Measurements from ENCODE around the gene PRKCD. TPM values are rescaled to one million over a fixed set of nuclear protein-coding genes. Genes with fewer than 3 reads are reported as not detected.

The PRKCD gene
- total and polyA plus RNA-seq, 2 of the 4 experiments (the other 2 are of a cell fraction), result 4.3 to 19.0 TPM

GRCh38 chr3:53149006-53149690, 11.9 kb upstream of the PRKCD start:
- H4K91ac ChIP-seq (ENCODE audit: insufficient read depth, low read depth, low read length), result no peak overlapping the region
- ChIA-PET POLR2A (ENCODE audit: unreplicated experiment) (no interaction called here), CTCF (no interaction called here)
- H2BK15ac ChIP-seq (ENCODE audit: low read depth, low read length), result no peak overlapping the region
- no peak overlapping the region for H3K4ac ChIP-seq (ENCODE audit: low read depth, low read length)
- dilution Hi-C loops (cut with HindIII; ENCODE audit: low sequenced_read_pairs, unreplicated experiment) (no loop called here), intact Hi-C loops (cut with micrococcal nuclease) (no loop called here), in situ Hi-C loops (cut with MboI; ENCODE audit: low sequenced_read_pairs) (no loop called here)
- TF ChIP-seq RAD21 (IDR thresholded peaks at IDR 0.05; ENCODE audit: low read length), result no peak
- TF ChIP-seq USF2 (IDR thresholded peaks at IDR 0.05; ENCODE audit: low read depth, low read length), result no peak
- no peak for TF ChIP-seq CHD1 (IDR thresholded peaks at IDR 0.05; ENCODE audit: low read depth, low read length)
- no peak for TF ChIP-seq NFE2L2 (IDR thresholded peaks at IDR 0.05; ENCODE audit: low read depth, low read length)
- TF ChIP-seq, protein P1, sequence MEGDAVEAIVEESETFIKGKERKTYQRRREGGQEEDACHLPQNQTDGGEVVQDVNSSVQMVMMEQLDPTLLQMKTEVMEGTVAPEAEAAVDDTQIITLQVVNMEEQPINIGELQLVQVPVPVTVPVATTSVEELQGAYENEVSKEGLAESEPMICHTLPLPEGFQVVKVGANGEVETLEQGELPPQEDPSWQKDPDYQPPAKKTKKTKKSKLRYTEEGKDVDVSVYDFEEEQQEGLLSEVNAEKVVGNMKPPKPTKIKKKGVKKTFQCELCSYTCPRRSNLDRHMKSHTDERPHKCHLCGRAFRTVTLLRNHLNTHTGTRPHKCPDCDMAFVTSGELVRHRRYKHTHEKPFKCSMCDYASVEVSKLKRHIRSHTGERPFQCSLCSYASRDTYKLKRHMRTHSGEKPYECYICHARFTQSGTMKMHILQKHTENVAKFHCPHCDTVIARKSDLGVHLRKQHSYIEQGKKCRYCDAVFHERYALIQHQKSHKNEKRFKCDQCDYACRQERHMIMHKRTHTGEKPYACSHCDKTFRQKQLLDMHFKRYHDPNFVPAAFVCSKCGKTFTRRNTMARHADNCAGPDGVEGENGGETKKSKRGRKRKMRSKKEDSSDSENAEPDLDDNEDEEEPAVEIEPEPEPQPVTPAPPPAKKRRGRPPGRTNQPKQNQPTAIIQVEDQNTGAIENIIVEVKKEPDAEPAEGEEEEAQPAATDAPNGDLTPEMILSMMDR (conservative IDR thresholded peaks at IDR 0.05; ENCODE audit: low read depth, low read length), result no peak
- TF ChIP-seq RCOR1 (IDR thresholded peaks at IDR 0.05; ENCODE audit: insufficient replicate concordance, low read length), result no peak
- no peak for TF ChIP-seq FOS (IDR thresholded peaks at IDR 0.05; ENCODE audit: low read depth, low read length)
- TF ChIP-seq CEBPB (IDR thresholded peaks at IDR 0.05; ENCODE audit: low read depth, low read length), result no peak
- no peak for TF ChIP-seq MAZ (IDR thresholded peaks at IDR 0.05; ENCODE audit: borderline replicate concordance, low read depth, low read length)
- no peak for TF ChIP-seq MXI1 (IDR thresholded peaks at IDR 0.05; ENCODE audit: borderline replicate concordance, low read depth, low read length)
- no peak for TF ChIP-seq SMC3 (IDR thresholded peaks at IDR 0.05; ENCODE audit: low read depth, low read length)
- no peak for TF ChIP-seq RFX5 (IDR thresholded peaks at IDR 0.05; ENCODE audit: low read depth, low read length)
- TF ChIP-seq ELK1 (IDR thresholded peaks at IDR 0.05; ENCODE audit: borderline replicate concordance, low read depth, low read length), result no peak
- TF ChIP-seq MAFK (IDR thresholded peaks at IDR 0.05; ENCODE audit: low read depth, low read length), result no peak
- no peak for TF ChIP-seq BHLHE40 (IDR thresholded peaks at IDR 0.05; ENCODE audit: low read depth, low read length)
- H3K4me2 ChIP-seq (ENCODE audit: low read depth, low read length), result no peak overlapping the region
- H2BK5ac ChIP-seq (ENCODE audit: low read depth, low read length, poor library complexity, severe bottlenecking), result no peak overlapping the region
- H2AFZ ChIP-seq (replicated peaks; ENCODE audit: low read length, poor library complexity), result no peak overlapping the region
- H2BK20ac ChIP-seq (ENCODE audit: low read depth, low read length), result no peak overlapping the region
- no peak for ATAC-seq (ENCODE audit: low read depth)
- no peak overlapping the region for H3K9ac ChIP-seq (ENCODE audit: low read depth, low read length)
- H4K8ac ChIP-seq (ENCODE audit: low read depth in 2 of 2, low read length in 2 of 2), result no peak overlapping the region
- H3K4me3 ChIP-seq (ENCODE audit: insufficient read depth, low read depth, low read length), result no peak overlapping the region
- no peaks in the 10 kb centered on the region for H4K20me1 ChIP-seq (ENCODE audit: insufficient read depth, low read length)
- WGBS, 2 experiments (ENCODE audit: extremely low coverage in 2 of 2, insufficient read length in 1 of 2), result 40% methylated on average over 1 of the region's 13 CpGs; no CpG with 5 or more reads in 1 of the 2 experiments
- no peaks in the 10 kb centered on the region for H3K9me1 ChIP-seq (ENCODE audit: insufficient read depth, low read length)
- H2BK120ac ChIP-seq (ENCODE audit: low read depth, low read length), result no peak overlapping the region
- BruUV-seq (replicated peaks), result no TSS peak
- no peak overlapping the region for H3K18ac ChIP-seq (ENCODE audit: low read depth, low read length)
- H3K14ac ChIP-seq (replicated peaks; ENCODE audit: low read depth, low read length), result no peak overlapping the region
- H3K27ac ChIP-seq (ENCODE audit: insufficient read depth, low read length), result no peak overlapping the region
- no peak for DNase-seq
- no peaks in the 10 kb centered on the region for H3K36me3 ChIP-seq (ENCODE audit: control insufficient read depth, insufficient read depth, low read length)
- H3K9me3 ChIP-seq (ENCODE audit: control insufficient read depth, insufficient read depth, low read length), result no peaks in the 10 kb centered on the region
- no peak overlapping the region for H3K56ac ChIP-seq (ENCODE audit: extremely low read depth, insufficient read depth, low read length)
- no peaks in the 10 kb centered on the region for H3K79me1 ChIP-seq (ENCODE audit: low read depth in 1 of 2, low read length in 2 of 2)
- no peak overlapping the region for H2AK9ac ChIP-seq (replicated peaks; ENCODE audit: low read depth, low read length, poor library complexity)
- H3K27me3 ChIP-seq (ENCODE audit: control insufficient read depth, insufficient read depth, low read length), result peaks cover 3% of the 10 kb centered on the region
- no peak overlapping the region for H3K23ac ChIP-seq (ENCODE audit: low read depth, low read length)
- H4K5ac ChIP-seq (ENCODE audit: low read depth, low read length), result no peak overlapping the region
- H3K4me1 ChIP-seq (ENCODE audit: control insufficient read depth, insufficient read depth, low read length), result peaks cover 5% of the 10 kb centered on the region
- H2AK5ac ChIP-seq (ENCODE audit: low read depth, low read length), result no peak overlapping the region

All from IMR-90 (cell line).